Skeletal muscle satellite cell (primary cell): ENCODE measurements around the gene GLIS1.

Source experiments
- H3K27me3 ChIP-seq: 2 replicates; pipeline ENCODE4 v1.7.0; 2013; ENCODE audit warnings: low read length; ENCODE audit not compliant: control insufficient read depth, insufficient read depth
- H3K36me3 ChIP-seq: 2 replicates; pipeline ENCODE4 v1.7.0; 2013; ENCODE audit warnings: mild to moderate bottlenecking, control low read depth, low read length; ENCODE audit not compliant: insufficient read depth
- H3K4me1 ChIP-seq: 2 replicates; pipeline ENCODE4 v1.7.0; 2013; ENCODE audit warnings: low read length; ENCODE audit not compliant: control insufficient read depth, insufficient read depth
- H3K4me2 ChIP-seq: 2 replicates; pipeline ENCODE4 v1.7.0; 2013; ENCODE audit warnings: mild to moderate bottlenecking, low read length
- H3K4me3 ChIP-seq: 2 replicates; pipeline ENCODE4 v1.7.0; 2013; ENCODE audit warnings: low read length
- H3K9ac ChIP-seq: 2 replicates; pipeline ENCODE4 v1.7.0; 2013; ENCODE audit warnings: mild to moderate bottlenecking, low read depth, low read length, moderate library complexity
- H3K9me3 ChIP-seq: replicated peaks from 2 replicates; pipeline ENCODE4 v1.7.0; 2013; ENCODE audit warnings: mild to moderate bottlenecking, control low read depth, low read length

The GLIS1 gene

GRCh38 chr1:53516181-53516580, 222.8 kb downstream of the GLIS1 start:
- Histone ChIP-seq H3K36me3 (peaks cover 66% of the 10 kb centered on the region), H3K9me3 (no peaks in the 10 kb centered on the region), H3K27me3 (no peaks in the 10 kb centered on the region), H3K9ac (no peak overlapping the region), H3K4me3 (no peak overlapping the region), H3K4me2 (no peak overlapping the region), H3K4me1 (peaks cover 21% of the 10 kb centered on the region)

GRCh38 chr1:53514436-53514835, 224.5 kb downstream of the GLIS1 start:
- Histone ChIP-seq H3K9ac (no peak overlapping the region), H3K4me1 (peaks cover 23% of the 10 kb centered on the region), H3K9me3 (no peaks in the 10 kb centered on the region), H3K27me3 (no peaks in the 10 kb centered on the region), H3K36me3 (peaks cover 57% of the 10 kb centered on the region), H3K4me3 (no peak overlapping the region), H3K4me2 (no peak overlapping the region)

GRCh38 chr1:53513846-53514245, 225.1 kb downstream of the GLIS1 start:
- Histone ChIP-seq H3K36me3 (peaks cover 60% of the 10 kb centered on the region), H3K9me3 (no peaks in the 10 kb centered on the region), H3K4me2 (no peak overlapping the region), H3K4me3 (no peak overlapping the region), H3K9ac (no peak overlapping the region), H3K27me3 (no peaks in the 10 kb centered on the region), H3K4me1 (peaks cover 23% of the 10 kb centered on the region)

- H3K36me3 ChIP-seq: peaks cover 55% of the 10 kb centered on the region
- H3K9me3 ChIP-seq: no peaks in the 10 kb centered on the region
- H3K4me1 ChIP-seq: peaks cover 23% of the 10 kb centered on the region
- H3K4me3 ChIP-seq: no peak overlapping the region
- no peaks in the 10 kb centered on the region for H3K27me3 ChIP-seq
- H3K9ac ChIP-seq: no peak overlapping the region
- peak overlapping the region; percentile 42 for H3K4me2 ChIP-seq
Observed at GRCh38 chr1:53512807-53513755, 225.9 kb downstream of the GLIS1 start.

GRCh38 chr1:53511933-53512806, 226.8 kb downstream of the GLIS1 start:
- no peak overlapping the region for H3K4me3 ChIP-seq
- peak overlapping the region; percentile 42 for H3K4me2 ChIP-seq
- H3K9me3 ChIP-seq: no peaks in the 10 kb centered on the region
- H3K36me3 ChIP-seq: peaks cover 47% of the 10 kb centered on the region
- H3K9ac ChIP-seq: no peak overlapping the region
- H3K4me1 ChIP-seq: peaks cover 23% of the 10 kb centered on the region
- H3K27me3 ChIP-seq: no peaks in the 10 kb centered on the region

GRCh38 chr1:53511323-53511932, 227.5 kb downstream of the GLIS1 start:
- Histone ChIP-seq H3K36me3 (peaks cover 44% of the 10 kb centered on the region), H3K4me2 (no peak overlapping the region), H3K4me3 (no peak overlapping the region), H3K9me3 (no peaks in the 10 kb centered on the region), H3K4me1 (peaks cover 23% of the 10 kb centered on the region), H3K27me3 (no peaks in the 10 kb centered on the region), H3K9ac (no peak overlapping the region)

GRCh38 chr1:53510215-53510614, 228.7 kb downstream of the GLIS1 start:
- Histone ChIP-seq H3K4me1 (peaks cover 23% of the 10 kb centered on the region), H3K4me3 (no peak overlapping the region)

GRCh38 chr1:53509775-53510174, 229.2 kb downstream of the GLIS1 start:
- peaks cover 33% of the 10 kb centered on the region for H3K36me3 ChIP-seq
- H3K4me1 ChIP-seq: peaks cover 23% of the 10 kb centered on the region
- H3K27me3 ChIP-seq: no peaks in the 10 kb centered on the region
- H3K4me2 ChIP-seq: no peak overlapping the region
- no peak overlapping the region for H3K4me3 ChIP-seq
- no peak overlapping the region for H3K9ac ChIP-seq
- no peaks in the 10 kb centered on the region for H3K9me3 ChIP-seq

More at GRCh38 chr1:53510215-53510614, 228.7 kb downstream of the GLIS1 start:
- Histone ChIP-seq H3K9me3 (no peaks in the 10 kb centered on the region), H3K27me3 (no peaks in the 10 kb centered on the region), H3K9ac (no peak overlapping the region), H3K4me2 (no peak overlapping the region), H3K36me3 (peaks cover 37% of the 10 kb centered on the region)

- peaks cover 27% of the 10 kb centered on the region for H3K36me3 ChIP-seq
- no peak overlapping the region for H3K4me2 ChIP-seq
- no peak overlapping the region for H3K4me3 ChIP-seq
- H3K9me3 ChIP-seq: no peaks in the 10 kb centered on the region
- no peaks in the 10 kb centered on the region for H3K27me3 ChIP-seq
- H3K9ac ChIP-seq: no peak overlapping the region
- H3K4me1 ChIP-seq: peaks cover 23% of the 10 kb centered on the region
Observed at GRCh38 chr1:53508991-53509666, 229.8 kb downstream of the GLIS1 start.

GRCh38 chr1:53508056-53508990, 230.6 kb downstream of the GLIS1 start:
- Histone ChIP-seq H3K4me1 (peaks cover 22% of the 10 kb centered on the region), H3K36me3 (peaks cover 20% of the 10 kb centered on the region), H3K9ac (no peak overlapping the region), H3K4me2 (no peak overlapping the region), H3K27me3 (no peaks in the 10 kb centered on the region), H3K9me3 (no peaks in the 10 kb centered on the region), H3K4me3 (no peak overlapping the region)
